Progenitor cell of endocrine pancreas (in vitro differentiated cells): ENCODE measurements around the gene GH2. TPM values are rescaled to one million over a fixed set of nuclear protein-coding genes. Genes with fewer than 3 reads are reported as not detected.
"Not testable (repeated sequence)": the region's sequence is repeated elsewhere in the genome, so short reads cannot be mapped to it uniquely, and the experiment has no call there.

ENCODE experiments used
- DNase-seq: peaks from one replicate; pipeline ENCODE4 v3.0.0; 2021; ENCODE audit warnings: low spot score; ENCODE audit not compliant: unreplicated experiment
- H3K27ac Mint-ChIP-seq: 2 replicates; pipeline ENCODE4 v1.8.0; 2021; ENCODE audit warnings: mild to moderate bottlenecking, moderate library complexity, mixed read lengths
- H3K27me3 Mint-ChIP-seq: 2 replicates; pipeline ENCODE4 v1.8.0; 2021; ENCODE audit warnings: mixed read lengths
- H3K36me3 Mint-ChIP-seq: 2 replicates; pipeline ENCODE4 v1.8.0; 2022; ENCODE audit warnings: mixed read lengths; ENCODE audit not compliant: insufficient read depth
- H3K4me1 Mint-ChIP-seq: 2 replicates; pipeline ENCODE4 v1.8.0; 2021; ENCODE audit warnings: low read depth, mixed read lengths
- H3K4me3 Mint-ChIP-seq: 2 replicates; pipeline ENCODE4 v1.8.0; 2021; ENCODE audit warnings: low read depth, mild to moderate bottlenecking, moderate library complexity, mixed read lengths
- H3K9me3 Mint-ChIP-seq: 2 replicates; pipeline ENCODE4 v1.8.0; 2021; ENCODE audit warnings: low read depth, mixed read lengths
- total RNA-seq: library from RNA; stranded (reverse); gene quantifications from 2 replicates; pipeline ENCODE4 v1.2.1, GENCODE V29; 2021
- TF ChIP-seq, protein P1 (sequence below): fragments of 200-600 bp; sonication (generic); IDR thresholded peaks from one replicate; pipeline ENCODE4 v1.5.0; 2021; ENCODE audit warnings: antibody characterized with exemption, mild to moderate bottlenecking; ENCODE audit not compliant: unreplicated experiment

The GH2 gene
- total RNA-seq, 1 donor from 2014 or later: not detected

DNA sequence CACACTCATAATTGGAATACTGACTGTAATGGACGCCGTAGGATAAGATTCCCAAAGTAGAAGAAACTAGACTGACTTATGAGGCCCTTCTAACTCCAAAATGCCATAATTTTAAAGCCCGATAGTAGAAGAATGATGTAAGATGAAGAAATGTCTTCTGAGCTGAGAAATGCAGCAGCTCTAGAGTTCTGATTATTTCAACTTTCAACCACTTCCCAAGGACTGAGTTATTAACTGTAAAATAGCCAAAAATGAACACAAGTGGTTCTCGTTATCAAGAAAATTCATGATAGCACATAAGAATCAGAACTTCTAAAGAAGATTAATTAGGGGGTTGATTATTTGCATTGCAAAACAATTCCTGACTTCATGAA lies 11.5 kb downstream of the GH2 start:
- H3K4me1 Mint-ChIP-seq, H3K36me3 Mint-ChIP-seq, DNase-seq, H3K9me3 Mint-ChIP-seq, H3K27ac Mint-ChIP-seq, H3K4me3 Mint-ChIP-seq, H3K27me3 Mint-ChIP-seq: not testable (repeated sequence)

DNA sequence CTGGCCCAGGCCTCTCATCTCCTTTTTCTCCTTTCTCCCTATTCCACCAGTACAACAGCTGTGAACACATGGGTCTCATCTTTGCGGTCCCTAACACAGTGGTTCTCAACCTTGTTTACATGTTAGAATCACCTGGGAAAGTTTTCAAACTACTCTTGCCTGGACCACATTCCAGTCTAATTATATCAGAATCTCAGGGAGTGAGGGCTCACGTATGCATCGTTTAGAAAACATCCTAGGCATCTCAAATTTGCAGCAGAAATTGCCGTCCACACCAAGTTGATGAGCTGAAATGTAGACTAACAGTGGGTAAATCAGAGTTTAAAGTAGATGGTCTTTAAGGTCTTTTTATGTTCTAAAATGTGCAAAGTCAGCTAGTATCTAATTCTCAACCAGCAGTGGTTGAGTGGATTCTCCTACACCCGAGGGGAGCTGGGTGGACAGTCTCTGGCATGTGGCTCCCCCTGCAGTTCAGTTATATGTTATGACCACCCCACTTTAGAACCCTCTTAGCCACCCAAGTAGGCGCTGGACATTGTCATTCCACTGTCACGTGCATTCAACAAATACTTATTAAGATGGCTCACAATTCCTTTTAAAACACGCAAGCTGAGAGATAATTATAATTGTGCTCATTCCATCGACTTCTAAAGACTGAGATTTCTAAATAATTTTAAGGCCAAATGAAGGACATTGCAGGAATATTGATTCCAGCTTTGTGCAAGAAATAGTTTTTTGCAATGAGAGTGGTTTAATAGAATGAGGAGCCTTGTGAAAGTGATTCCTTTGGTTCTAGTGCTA lies 12.1 kb downstream of the GH2 start:
- not testable (repeated sequence) for H3K4me1 Mint-ChIP-seq, H3K27ac Mint-ChIP-seq, H3K27me3 Mint-ChIP-seq, DNase-seq, H3K9me3 Mint-ChIP-seq, H3K4me3 Mint-ChIP-seq, H3K36me3 Mint-ChIP-seq
- TF ChIP-seq, protein P1, sequence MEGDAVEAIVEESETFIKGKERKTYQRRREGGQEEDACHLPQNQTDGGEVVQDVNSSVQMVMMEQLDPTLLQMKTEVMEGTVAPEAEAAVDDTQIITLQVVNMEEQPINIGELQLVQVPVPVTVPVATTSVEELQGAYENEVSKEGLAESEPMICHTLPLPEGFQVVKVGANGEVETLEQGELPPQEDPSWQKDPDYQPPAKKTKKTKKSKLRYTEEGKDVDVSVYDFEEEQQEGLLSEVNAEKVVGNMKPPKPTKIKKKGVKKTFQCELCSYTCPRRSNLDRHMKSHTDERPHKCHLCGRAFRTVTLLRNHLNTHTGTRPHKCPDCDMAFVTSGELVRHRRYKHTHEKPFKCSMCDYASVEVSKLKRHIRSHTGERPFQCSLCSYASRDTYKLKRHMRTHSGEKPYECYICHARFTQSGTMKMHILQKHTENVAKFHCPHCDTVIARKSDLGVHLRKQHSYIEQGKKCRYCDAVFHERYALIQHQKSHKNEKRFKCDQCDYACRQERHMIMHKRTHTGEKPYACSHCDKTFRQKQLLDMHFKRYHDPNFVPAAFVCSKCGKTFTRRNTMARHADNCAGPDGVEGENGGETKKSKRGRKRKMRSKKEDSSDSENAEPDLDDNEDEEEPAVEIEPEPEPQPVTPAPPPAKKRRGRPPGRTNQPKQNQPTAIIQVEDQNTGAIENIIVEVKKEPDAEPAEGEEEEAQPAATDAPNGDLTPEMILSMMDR: peak; percentile 24

DNA sequence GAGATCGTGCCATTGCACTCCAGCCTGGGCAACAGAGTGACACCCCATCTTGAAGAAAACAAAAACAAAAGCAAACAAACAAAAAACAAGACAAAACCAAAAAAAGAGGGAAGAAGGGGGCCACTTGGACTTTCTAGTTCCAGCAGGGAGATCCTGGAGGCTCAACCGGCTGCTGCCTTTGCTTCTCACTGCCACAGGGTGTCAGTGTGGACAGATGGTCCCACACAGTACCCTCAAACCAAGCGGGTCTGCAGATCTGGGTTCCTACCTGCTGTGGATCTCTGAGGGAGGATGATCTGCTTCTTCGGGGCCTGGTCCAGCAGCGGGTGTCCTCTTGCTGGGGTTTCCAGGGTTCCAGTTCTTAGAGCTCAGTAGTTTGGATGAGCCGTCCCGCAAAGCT lies 15.1 kb downstream of the GH2 start:
- H3K4me3 Mint-ChIP-seq, H3K27me3 Mint-ChIP-seq, H3K9me3 Mint-ChIP-seq, H3K36me3 Mint-ChIP-seq, DNase-seq, H3K27ac Mint-ChIP-seq, H3K4me1 Mint-ChIP-seq: not testable (repeated sequence)

DNA sequence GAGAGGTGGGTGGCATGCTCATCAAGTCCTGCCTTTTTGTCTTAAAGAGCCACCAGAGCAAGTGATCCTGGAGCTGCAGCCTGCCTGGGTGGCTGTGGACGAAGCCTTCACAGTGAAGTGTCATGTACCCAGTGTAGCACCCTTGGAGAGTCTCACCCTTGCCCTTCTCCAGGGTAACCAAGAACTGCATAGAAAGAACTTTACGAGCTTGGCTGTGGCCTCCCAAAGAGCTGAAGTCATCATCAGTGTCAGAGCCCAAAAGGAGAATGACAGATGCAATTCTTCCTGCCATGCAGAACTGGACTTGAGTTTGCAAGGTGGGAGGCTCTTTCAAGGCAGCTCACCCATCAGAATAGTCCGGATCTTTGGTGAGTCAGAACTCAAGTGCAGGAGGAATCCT lies 22.5 kb downstream of the GH2 start:
- no peaks in the 10 kb centered on the region for H3K36me3 Mint-ChIP-seq
- no peaks in the 10 kb centered on the region for H3K9me3 Mint-ChIP-seq
- H3K27ac Mint-ChIP-seq: no peak overlapping the region

DNA sequence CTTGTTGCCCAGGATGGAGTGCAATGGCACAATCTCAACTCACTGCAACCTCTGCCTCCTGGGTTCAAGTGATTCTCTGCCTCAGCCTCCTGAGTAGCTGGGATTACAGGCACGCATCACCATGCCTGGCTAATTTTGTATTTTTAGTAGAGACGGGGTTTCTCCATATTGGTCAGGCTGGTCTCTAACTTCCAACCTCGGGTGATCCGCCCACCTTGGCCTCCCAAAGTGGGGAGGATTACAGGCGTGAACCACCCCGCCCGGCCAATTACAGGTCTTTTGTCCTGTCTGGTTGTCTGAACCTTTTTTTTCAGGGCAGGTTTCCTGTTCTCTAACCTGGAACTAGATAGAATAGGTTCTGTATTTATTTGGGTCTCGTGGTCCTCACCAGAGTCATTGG lies 25.3 kb downstream of the GH2 start:
- H3K4me1 Mint-ChIP-seq, H3K36me3 Mint-ChIP-seq, H3K27ac Mint-ChIP-seq, H3K9me3 Mint-ChIP-seq, DNase-seq, H3K4me3 Mint-ChIP-seq: not testable (repeated sequence)
- H3K27me3 Mint-ChIP-seq: peaks cover 34% of the 10 kb centered on the region

More for the DNA sequence above, 22.5 kb downstream of the GH2 start:
- no peak for DNase-seq
- peaks cover 27% of the 10 kb centered on the region for H3K27me3 Mint-ChIP-seq
- TF ChIP-seq, protein P1: no peak
- no peak overlapping the region for H3K4me3 Mint-ChIP-seq
- H3K4me1 Mint-ChIP-seq: no peaks in the 10 kb centered on the region

DNA sequence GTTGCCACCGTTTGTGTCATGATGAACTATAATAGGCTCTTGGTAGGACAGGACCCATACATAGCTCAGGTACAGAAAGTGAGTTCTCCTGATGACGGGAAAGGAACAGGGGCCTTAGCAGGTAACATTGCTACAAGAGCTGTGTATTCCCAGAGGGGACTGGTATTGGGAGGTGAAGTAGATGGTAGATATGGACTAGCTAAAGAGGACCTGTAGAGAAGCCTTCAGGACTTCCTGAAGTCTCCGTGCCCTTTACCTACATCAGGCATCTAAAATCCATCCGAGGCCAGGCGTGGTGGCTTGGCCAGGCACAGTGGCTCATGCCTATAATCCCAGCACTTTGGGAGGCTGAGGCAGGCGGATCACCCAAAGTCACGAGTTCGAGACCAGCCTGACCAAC lies 26.6 kb downstream of the GH2 start:
- H3K4me1 Mint-ChIP-seq: no peaks in the 10 kb centered on the region
- TF ChIP-seq, protein P1: no peak

DNA sequence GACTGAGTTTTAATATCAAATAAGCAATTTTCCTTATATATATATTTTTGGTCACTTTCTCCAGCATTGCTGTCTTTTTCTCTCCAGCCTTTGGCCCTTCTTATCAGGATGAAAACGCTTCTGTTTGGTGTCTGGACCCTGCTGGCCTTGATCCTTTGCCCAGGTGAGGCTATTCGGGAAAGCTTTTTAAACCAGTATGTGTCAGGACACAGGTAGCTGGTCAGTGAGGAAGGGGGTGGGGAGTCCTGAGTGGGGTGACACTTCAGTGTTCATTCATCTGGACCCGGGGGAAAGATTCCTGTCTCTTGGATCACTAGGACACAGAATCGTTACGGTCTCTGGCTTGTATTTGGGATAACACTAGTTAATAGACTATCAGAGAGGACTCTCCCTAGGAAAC lies 27.0 kb downstream of the GH2 start:
- Mint-ChIP-seq H3K27ac (no peak overlapping the region), H3K4me1 (no peaks in the 10 kb centered on the region), H3K27me3 (peaks cover 23% of the 10 kb centered on the region), H3K4me3 (no peak overlapping the region), H3K9me3 (no peaks in the 10 kb centered on the region), H3K36me3 (no peaks in the 10 kb centered on the region)
- TF ChIP-seq, protein P1: no peak
- DNase-seq: no peak

More for the DNA sequence above, 26.6 kb downstream of the GH2 start:
- Mint-ChIP-seq H3K9me3 (no peaks in the 10 kb centered on the region), H3K27ac (no peak overlapping the region), H3K27me3 (peaks cover 26% of the 10 kb centered on the region), H3K4me3 (no peak overlapping the region), H3K36me3 (no peaks in the 10 kb centered on the region)
- no peak for DNase-seq
